OCI-LY1 (cell line): ENCODE results near the gene EPC2.

Experiments used
- H2AFZ ChIP-seq: fragments of 200-600 bp; sonication (generic), shearing (Covaris generic); 2 replicates; pipeline ENCODE4 v1.6.0; 2014; ENCODE audit warnings: antibody characterized with exemption, mild to moderate bottlenecking, low read length
- H3F3A ChIP-seq: fragments of 200-600 bp; sonication (generic), shearing (Covaris generic); 2 replicates; pipeline ENCODE4 v1.6.0; 2014; ENCODE audit warnings: mild to moderate bottlenecking, antibody characterized with exemption, low read length, moderate library complexity; ENCODE audit not compliant: insufficient read depth
- H3K27ac ChIP-seq: fragments of 200-600 bp; sonication (generic); 2 replicates; pipeline ENCODE4 v1.5.1; 2014; ENCODE audit warnings: low read length, mixed run types, mild to moderate bottlenecking, low read depth; ENCODE audit not compliant: poor library complexity, severe bottlenecking
- H3K27me3 ChIP-seq: fragments of 200-600 bp; sonication (generic); 2 replicates; pipeline ENCODE4 v1.6.0; 2014; ENCODE audit warnings: antibody characterized with exemption, mild to moderate bottlenecking, low read length, moderate library complexity; ENCODE audit not compliant: insufficient read depth
- H3K36me3 ChIP-seq: fragments of 200-600 bp; sonication (generic); 2 replicates; pipeline ENCODE4 v1.6.1; 2014; ENCODE audit warnings: mild to moderate bottlenecking, antibody characterized with exemption, low read length, moderate library complexity, mixed read lengths; ENCODE audit not compliant: insufficient read depth
- H3K4me1 ChIP-seq: fragments of 200-600 bp; sonication (generic); 2 replicates; pipeline ENCODE4 v1.5.1; 2014; ENCODE audit warnings: mild to moderate bottlenecking, low read length, moderate library complexity; ENCODE audit not compliant: insufficient read depth, severe bottlenecking
- H3K4me2 ChIP-seq: fragments of 200-600 bp; sonication (generic), shearing (Covaris generic); 2 replicates; pipeline ENCODE4 v1.6.1; 2014; ENCODE audit warnings: low read length
- H3K4me3 ChIP-seq: fragments of 200-600 bp; sonication (generic); 2 replicates; pipeline ENCODE4 v1.5.1; 2014; ENCODE audit warnings: low read length, low read depth, mild to moderate bottlenecking, mixed read lengths; ENCODE audit not compliant: poor library complexity, severe bottlenecking
- H3K79me2 ChIP-seq: fragments of 200-600 bp; shearing (Covaris generic); 2 replicates; pipeline ENCODE4 v1.6.1; 2016; ENCODE audit warnings: mixed run types, low read length, mixed read lengths; ENCODE audit not compliant: insufficient read depth
- H3K9ac ChIP-seq: fragments of 200-600 bp; sonication (generic), shearing (Covaris generic); 2 replicates; pipeline ENCODE4 v1.6.1; 2014; ENCODE audit warnings: mild to moderate bottlenecking, low read length, mixed read lengths
- H3K9me2 ChIP-seq: fragments of 200-600 bp; sonication (generic), shearing (Covaris generic); 2 replicates; pipeline ENCODE4 v1.6.1; 2014; ENCODE audit warnings: low read depth, mild to moderate bottlenecking, low read length, mixed read lengths
- H3K9me3 ChIP-seq: fragments of 200-600 bp; shearing (Covaris generic); 2 replicates; pipeline ENCODE4 v1.6.1; 2014; ENCODE audit warnings: low read length, mixed read lengths
- H4K20me1 ChIP-seq: fragments of 200-600 bp; sonication (generic), shearing (Covaris generic); 2 replicates; pipeline ENCODE4 v1.6.0; 2016; ENCODE audit warnings: mild to moderate bottlenecking, low read length; ENCODE audit not compliant: insufficient read depth
- EZH2 ChIP-seq: fragments of 200-600 bp; sonication (generic), shearing (Covaris generic); IDR thresholded peaks from 2 replicates; pipeline ENCODE4 v1.8.0; 2017; ENCODE audit warnings: borderline replicate concordance, mixed run types, mild to moderate bottlenecking, antibody characterized with exemption, low read length, moderate library complexity, mixed read lengths
- TF ChIP-seq, protein P1 (sequence below): fragments of 200-600 bp; sonication (generic), shearing (Covaris generic); IDR thresholded peaks from 2 replicates; pipeline ENCODE4 v1.5.1; 2017; ENCODE audit warnings: mild to moderate bottlenecking, antibody characterized with exemption, low read length, moderate library complexity, mixed read lengths

EPC2 gene

GRCh38 chr2:148794558-148794957, 150.0 kb downstream of the EPC2 start:
- Histone ChIP-seq H4K20me1 (no peaks in the 10 kb centered on the region), H3K36me3 (0 out of 2 replicates have a peak, but pooled peaks cover 3% of the 10 kb centered on the region), H3K4me1 (no peaks in the 10 kb centered on the region), H3K79me2 (no peaks in the 10 kb centered on the region), H2AFZ (no peak overlapping the region), H3K9me3 (no peaks in the 10 kb centered on the region), H3F3A (no peaks in the 10 kb centered on the region), H3K4me2 (no peak overlapping the region), H3K9me2 (no peaks in the 10 kb centered on the region), H3K4me3 (no peak overlapping the region), H3K27me3 (no peaks in the 10 kb centered on the region), H3K27ac (no peak overlapping the region), H3K9ac (no peak overlapping the region)
- TF ChIP-seq, protein P1, sequence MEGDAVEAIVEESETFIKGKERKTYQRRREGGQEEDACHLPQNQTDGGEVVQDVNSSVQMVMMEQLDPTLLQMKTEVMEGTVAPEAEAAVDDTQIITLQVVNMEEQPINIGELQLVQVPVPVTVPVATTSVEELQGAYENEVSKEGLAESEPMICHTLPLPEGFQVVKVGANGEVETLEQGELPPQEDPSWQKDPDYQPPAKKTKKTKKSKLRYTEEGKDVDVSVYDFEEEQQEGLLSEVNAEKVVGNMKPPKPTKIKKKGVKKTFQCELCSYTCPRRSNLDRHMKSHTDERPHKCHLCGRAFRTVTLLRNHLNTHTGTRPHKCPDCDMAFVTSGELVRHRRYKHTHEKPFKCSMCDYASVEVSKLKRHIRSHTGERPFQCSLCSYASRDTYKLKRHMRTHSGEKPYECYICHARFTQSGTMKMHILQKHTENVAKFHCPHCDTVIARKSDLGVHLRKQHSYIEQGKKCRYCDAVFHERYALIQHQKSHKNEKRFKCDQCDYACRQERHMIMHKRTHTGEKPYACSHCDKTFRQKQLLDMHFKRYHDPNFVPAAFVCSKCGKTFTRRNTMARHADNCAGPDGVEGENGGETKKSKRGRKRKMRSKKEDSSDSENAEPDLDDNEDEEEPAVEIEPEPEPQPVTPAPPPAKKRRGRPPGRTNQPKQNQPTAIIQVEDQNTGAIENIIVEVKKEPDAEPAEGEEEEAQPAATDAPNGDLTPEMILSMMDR = no peak
- TF ChIP-seq EZH2 = no peak

- no peak overlapping the region for H3K9ac ChIP-seq
- no peak for TF ChIP-seq EZH2
- TF ChIP-seq, protein P1 = no peak
- H3K4me3 ChIP-seq = no peak overlapping the region
- H3K27ac ChIP-seq = no peak overlapping the region
- H2AFZ ChIP-seq = no peak overlapping the region
- no peaks in the 10 kb centered on the region for H3K27me3 ChIP-seq
- no peaks in the 10 kb centered on the region for H3K4me1 ChIP-seq
- H3K4me2 ChIP-seq = no peak overlapping the region
- H3K9me2 ChIP-seq = no peaks in the 10 kb centered on the region
- H3K9me3 ChIP-seq = no peaks in the 10 kb centered on the region
- H3K79me2 ChIP-seq = no peaks in the 10 kb centered on the region
- H4K20me1 ChIP-seq = no peaks in the 10 kb centered on the region
- H3K36me3 ChIP-seq = no peaks in the 10 kb centered on the region
- H3F3A ChIP-seq = no peaks in the 10 kb centered on the region
These were observed 152.4 kb downstream of the EPC2 start for GRCh38 chr2:148796735-148797512.

DNA sequence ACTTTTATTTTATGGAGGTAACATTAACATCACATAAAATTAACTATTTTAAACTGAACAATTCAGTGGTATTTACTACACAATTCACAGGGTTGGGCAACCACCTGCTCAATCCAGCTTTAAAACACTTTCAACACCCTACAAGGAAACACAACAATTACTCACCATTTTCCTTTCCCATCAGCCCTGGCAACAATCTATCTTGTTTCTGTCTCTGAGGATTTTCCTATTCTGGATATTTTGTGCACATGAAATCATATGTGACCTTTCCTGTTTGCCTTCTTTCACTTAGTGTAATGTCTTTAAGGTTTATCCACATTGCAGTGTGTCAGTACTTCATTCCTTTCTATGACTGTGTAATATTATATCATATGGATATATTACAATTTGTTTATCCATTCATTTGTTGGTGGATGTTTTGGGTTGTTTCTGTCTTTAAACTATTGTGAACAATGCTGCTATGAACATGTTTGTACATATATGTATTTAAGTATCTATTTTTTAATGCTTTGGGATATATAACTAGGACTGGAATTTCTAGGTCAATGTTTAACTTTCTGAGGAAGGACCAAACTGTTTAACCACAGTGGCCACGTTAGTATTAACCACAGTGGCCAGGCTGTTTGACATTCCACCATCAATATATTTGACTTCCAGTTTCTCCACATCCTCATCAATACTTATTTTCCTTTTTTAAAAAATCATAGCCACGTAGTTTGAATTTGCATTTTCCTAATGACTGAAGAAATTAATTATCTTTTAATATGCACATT, 158.1 kb downstream of the EPC2 start:
- no peak overlapping the region for H2AFZ ChIP-seq
- no peaks in the 10 kb centered on the region for H3K9me2 ChIP-seq
- H3F3A ChIP-seq = no peaks in the 10 kb centered on the region
- no peaks in the 10 kb centered on the region for H3K36me3 ChIP-seq
- TF ChIP-seq, protein P1 = no peak
- no peak for TF ChIP-seq EZH2
- no peaks in the 10 kb centered on the region for H3K27me3 ChIP-seq
- no peaks in the 10 kb centered on the region for H3K4me1 ChIP-seq
- no peak overlapping the region for H3K27ac ChIP-seq
- no peaks in the 10 kb centered on the region for H3K79me2 ChIP-seq
- H3K4me3 ChIP-seq = no peak overlapping the region
- H3K9me3 ChIP-seq = no peaks in the 10 kb centered on the region
- no peak overlapping the region for H3K4me2 ChIP-seq
- H3K9ac ChIP-seq = no peak overlapping the region
- H4K20me1 ChIP-seq = no peaks in the 10 kb centered on the region
